Tongue (tissue), 2 donors: Measurements from ENCODE around the gene WWP2. TPM values are rescaled to one million over a fixed set of nuclear protein-coding genes. Genes with fewer than 3 reads are reported as not detected.
"Not testable (repeated sequence)": the region's sequence is repeated elsewhere in the genome, so short reads cannot be mapped to it uniquely, and the experiment has no call there.

Experiments
- DNase-seq: peaks from one replicate; pipeline ENCODE4 v3.0.0-alpha.2; 2015
- total RNA-seq: library from RNA; depleted of rRNA; stranded (reverse); fragments of >200 nt; gene quantifications from one replicate; pipeline ENCODE4 v1.2.3, GENCODE V29; 2014

WWP2 gene
- total RNA-seq, 1 donor from 2014 or later: 32.1 TPM

DNA sequence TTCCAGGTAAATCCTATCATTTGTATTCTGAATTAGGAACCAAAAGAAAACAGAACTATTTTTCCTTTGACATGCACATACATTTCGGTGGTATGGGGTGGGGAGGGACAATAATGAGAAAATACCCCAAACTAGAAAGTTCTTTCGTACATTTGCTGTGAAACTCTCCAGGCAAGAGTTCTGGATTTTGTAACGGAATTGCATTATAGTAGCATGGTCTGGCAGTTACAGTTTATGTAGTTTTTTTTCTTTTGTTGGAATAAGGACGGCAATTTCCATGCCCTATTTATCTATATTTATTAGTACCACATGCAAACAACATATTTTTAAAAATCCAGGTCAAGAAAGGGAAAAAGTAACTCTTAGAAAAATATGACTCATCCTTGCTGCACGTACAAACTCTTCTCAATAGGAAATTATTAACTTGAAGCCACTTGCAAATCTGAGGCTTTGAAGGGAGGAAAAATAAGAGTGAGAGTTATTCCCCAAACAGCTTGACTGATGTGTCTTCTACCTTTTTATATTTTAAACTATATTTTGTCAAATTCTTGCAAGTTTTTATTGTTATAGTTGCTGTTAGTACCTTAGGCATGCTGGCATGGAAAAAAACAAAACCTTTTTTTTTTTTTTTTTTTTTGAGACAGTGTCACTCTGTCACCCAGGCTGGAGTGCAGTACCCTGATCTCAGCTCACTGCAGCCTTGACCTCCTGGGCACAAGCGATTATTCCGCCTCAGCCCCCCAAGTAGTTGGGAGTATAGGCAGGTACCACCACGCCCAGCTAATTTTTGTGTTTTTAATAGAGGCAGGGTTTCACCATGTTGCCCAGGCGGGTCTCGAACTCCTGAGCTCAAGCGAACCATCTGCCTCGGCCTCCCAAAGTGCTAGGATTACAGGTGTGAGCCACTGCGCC is 69.3 kb downstream of the WWP2 start:
- no peak for DNase-seq

DNA sequence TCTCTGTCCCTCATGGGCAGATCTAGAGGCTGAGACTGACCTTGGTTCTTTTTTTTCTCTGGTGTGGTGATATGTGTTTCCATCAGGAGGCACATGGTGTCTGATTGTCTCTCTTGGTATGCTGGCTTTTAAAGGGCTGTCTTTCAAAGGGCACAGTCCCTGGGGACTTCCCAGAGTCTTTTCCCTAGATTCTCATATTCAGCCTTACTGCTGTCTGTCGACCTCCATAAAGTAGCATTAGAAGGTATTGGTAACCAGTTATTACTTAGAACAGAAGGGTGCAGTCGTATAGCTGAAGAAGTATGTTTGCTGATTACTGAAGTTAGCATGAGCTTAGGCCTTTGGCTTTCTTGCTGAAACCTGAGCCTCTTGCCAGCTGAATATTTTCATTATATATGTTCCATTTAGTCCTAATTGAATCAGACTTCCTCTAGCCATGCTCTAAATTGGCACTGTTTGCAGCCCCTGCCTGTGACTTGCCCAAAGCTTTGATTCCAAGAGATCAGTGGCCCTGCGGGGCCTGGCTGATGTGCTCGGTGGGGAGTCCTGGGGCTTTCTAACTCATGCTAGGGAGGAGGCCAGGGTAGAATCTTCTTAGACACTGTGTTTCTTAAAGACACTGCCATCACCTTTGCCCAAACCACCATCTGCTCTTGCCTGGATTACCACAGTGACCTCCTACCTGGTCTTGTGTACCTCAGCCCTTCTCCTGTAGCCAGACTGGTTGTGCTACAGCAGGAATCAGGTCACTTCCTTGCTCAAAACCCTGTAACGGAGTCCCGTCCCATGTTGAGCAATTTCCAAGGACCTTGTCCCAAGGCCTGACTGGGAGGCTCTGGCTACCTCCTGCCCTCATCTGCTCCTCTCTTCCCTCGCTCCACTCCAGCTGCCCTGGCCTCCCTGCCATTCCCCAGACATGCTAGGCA is 71.5 kb downstream of the WWP2 start:
- DNase-seq: peak; percentile 73

DNA sequence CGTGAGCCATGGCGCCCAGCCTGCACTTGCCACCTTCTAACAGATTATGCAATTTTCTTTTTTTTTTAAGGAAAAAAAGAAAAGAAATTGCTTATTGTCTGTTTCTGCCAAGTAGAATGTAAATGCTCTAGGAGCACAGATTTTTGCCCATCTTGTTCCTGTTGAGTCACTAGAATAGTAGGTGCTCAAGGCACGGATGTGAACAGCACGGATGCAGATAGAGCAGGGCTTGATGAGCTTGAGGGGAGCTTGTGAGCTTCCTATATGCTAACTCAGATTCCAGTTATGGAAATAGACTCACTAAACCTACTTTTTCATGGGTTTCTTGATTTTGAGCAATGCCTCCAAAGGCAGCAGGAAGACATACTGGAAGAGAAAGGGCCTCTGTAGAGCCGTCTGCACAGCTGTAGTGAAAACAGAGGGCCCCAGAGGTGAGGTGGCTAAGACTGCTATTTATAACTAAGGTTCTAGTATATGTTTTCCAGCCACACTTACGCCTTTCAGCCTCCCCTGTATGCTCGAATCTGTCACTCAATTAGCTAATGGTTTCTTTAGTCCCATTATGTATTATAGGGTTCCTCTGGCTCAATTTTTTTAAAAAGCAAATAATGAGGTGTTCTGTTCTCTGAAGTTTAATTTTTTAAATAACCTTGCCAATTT is 72.8 kb downstream of the WWP2 start:
- DNase-seq: peak; percentile 68

DNA sequence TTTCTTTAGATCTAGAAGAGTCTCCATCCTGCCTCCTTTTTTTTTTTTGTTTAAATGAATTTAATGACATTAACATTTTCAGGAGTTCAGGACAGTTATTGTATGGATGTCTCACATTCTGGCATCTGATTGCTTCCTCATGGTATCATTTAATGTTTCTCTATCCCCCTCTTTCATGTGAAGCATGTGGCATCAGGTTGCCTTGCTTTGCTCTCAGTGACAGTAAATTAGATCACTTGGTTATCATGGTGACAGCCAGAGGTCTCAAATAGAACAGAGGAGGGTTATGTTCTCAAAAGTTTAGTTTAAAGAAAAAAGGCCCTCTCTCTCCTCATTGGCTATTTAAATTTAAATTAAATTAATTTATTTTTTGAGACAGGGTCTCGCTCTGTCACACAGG is 74.1 kb downstream of the WWP2 start:
- no peak for DNase-seq

DNA sequence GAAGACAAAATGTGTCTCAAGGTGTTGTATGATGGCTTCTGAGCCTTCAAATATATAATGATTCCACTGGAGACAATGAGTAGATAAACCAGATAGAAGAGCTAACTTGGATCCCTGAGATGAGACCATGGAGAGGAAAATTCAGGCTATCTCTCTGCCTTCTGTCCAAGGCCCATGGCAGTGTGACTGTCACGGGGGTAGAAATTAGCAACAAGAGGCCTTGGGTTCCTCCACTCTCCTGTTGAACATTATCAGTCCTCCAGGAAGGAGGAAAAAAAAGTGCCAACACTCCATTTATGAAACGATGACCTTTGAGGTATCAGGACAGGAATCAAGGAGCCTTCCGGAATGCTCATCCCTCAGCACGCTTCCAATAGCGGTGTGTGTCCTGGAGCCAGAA is 75.2 kb downstream of the WWP2 start:
- DNase-seq: no peak

DNA sequence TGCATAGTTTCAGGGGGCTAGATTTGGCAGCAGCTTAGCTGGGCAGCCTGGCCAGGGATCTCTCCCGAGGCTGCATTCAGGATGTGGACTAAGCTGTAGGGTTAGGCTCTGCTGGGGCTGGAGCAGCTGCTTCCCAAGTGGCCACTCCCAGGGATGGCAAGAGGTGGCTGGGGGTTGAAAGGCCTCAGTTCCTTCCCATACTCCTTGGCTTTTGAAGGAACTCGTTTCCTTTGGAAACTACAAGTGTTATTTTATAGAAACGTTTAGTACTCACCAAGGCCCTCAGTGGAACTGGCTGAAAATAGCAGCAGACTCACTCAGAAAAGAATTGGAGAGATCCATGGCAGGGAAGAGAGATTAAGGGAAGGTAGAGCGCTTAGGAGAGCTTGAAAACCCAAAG is 76.4 kb downstream of the WWP2 start:
- peak; percentile 68 for DNase-seq

DNA sequence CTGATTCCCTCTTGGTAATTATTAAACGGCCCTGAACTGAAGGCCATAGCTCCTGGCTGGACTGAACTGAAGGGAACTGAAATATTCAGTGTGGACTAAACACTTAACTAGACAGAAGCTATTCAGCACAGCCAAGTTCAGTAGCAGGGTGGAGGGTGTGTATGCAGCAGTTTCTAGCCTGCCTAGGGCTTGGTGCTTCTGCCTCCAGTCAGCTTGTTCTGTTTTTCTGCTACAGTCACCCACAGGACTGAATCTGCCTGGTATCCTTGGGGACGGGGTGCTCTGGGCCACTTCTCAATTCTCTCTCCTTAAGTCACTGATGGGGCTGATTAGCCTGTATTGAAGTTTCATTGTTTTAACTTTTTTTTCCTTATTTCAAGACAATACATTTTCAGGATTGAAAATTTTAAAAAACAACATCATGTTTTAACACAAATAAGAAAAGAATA is 77.1 kb downstream of the WWP2 start:
- peak; percentile 61 for DNase-seq

DNA sequence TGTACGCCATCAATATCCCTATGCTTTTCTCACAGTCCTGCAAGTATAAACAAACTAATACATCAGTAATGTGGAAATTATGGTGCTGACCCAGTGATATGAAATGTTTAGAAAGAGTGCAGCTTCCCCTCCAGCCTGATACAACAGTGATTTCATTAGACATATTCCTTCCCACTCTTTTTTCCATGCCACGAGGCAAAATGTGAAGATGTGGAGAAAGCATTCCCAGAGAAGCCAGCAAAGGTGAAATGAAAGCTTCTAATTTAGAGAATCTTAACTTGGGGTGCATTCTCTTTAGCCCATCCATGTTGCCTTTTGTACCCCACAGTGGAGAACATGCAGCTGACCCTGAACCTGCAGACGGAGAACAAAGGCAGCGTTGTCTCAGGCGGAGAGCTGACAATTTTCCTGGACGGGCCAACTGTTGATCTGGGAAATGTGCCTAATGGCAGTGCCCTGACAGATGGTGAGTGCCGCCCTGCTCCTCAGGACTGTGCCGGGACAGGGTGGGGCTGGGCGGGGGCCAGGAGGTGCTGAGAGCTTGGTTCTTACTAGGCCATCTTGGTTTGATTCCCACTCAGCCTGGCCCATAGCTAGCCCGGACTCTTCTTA is 77.8 kb downstream of the WWP2 start:
- peak; percentile 86 for DNase-seq

DNA sequence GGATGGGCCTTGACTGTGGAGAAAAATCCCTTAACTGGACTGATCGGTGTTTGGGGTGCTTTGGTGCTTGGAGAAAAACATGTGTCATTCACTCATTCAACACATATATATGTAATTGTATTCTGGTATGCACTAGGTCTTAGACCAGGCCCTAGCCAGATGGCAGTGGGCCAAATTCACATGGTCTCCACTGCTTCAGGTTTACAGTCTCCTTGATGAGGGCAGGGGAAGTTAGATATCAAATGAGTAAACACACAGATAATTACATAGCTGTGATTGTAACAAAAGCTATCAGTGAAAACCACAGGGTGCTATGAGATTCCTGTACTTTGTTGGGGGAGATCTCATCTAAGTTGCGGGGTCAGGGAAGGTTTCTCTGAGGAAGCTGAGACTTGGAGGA is 78.8 kb downstream of the WWP2 start:
- DNase-seq: no peak

DNA sequence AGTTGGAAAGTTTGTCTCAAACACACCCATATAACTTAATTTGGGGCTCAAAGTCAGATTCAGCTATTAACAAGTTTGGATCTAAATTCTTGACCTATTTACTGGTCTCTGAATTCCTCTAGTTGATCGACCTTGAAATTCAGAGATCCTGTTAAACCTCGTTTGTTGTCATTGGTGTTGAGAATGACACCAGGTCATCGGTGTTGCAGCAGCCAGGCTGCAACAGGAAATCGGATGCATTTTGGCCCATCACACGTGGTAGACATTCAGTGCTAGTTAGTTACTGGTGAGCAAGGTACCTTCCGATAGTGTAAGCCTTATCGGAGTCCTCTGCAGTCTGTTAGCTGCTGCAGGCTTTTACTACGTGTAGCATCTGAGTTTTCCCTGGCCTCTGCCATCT is 82.3 kb downstream of the WWP2 start:
- DNase-seq: no peak

DNA sequence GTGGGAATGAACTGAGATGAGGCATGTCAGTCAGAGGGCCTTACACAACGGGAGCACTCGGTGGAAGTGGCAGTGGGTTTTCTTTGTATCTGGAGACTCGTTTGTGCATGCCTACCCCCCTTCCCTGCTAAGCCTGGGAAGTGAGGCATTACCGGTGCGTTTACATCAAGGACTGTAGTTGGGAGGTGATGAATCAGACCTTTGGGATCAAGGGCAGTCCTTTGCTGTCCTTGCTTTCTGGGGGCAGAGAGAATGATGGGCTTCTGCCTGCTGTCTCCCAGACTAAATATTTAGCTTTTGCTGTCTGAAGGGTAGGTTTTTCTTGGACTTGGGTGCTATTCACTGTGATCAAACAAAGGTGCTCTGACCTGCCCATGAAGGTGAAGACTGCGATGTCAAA is 83.0 kb downstream of the WWP2 start:
- no peak for DNase-seq

DNA sequence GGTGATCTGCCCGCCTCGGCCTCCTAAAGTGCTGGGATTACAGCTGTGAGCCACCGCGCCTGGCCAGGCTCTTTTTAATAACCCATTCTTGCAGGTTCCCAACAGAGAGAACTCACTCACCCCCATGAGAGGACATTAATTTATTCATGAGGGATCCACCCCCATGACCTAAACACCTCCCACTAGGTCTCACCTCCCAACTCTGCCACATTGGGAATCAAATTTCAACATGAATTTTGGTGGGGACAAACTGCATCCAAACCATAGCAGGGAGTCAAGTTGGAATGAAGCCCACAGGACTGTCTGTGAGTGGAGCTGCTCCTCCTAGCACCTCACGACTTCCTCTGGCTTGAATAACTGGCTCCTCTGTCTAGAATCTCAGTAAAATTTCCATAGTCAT is 85.5 kb downstream of the WWP2 start:
- DNase-seq: no peak

DNA sequence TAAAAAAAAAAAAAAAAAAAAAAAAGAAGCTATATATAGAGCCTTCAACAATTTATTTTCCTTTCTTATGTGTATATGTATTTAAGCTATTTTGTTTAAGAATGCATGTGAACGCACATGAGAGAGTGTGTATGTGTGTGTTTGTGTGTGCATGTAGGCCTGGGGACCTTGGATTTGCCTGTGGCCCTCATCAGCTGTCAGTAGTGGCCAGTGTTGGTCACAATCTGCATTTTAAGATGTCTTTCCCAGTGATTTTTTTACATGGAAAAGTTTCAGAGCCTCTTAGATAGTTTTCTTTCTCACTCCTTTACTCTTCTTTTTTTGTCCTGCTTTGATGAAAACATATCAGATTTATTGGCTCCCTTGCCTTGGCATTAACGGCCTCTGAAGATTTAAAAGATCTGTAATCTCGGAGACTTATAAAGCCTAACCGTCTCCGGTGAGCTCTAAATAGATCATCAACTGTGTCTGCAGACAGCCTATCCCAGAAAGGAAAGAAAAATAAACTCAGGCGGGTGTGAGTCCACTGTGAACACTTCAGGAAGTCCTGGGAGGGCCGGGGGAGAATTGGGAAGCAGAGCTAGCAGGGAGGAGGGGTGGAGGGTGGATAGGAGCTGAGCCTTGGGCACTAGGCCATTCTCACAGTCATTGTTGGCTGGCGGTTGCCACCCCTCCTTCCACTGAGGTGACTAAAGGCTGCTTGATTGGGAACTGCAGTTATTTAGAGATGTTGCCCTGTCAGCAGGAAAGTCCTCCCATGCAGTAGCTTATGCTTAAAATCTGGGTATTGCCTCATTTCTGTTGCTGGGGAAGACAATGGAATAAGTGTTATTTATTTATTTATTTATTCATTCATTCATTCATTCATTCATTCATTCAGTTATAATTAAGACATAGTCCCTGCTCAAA is 86.8 kb downstream of the WWP2 start:
- peak; percentile 76 for DNase-seq

DNA sequence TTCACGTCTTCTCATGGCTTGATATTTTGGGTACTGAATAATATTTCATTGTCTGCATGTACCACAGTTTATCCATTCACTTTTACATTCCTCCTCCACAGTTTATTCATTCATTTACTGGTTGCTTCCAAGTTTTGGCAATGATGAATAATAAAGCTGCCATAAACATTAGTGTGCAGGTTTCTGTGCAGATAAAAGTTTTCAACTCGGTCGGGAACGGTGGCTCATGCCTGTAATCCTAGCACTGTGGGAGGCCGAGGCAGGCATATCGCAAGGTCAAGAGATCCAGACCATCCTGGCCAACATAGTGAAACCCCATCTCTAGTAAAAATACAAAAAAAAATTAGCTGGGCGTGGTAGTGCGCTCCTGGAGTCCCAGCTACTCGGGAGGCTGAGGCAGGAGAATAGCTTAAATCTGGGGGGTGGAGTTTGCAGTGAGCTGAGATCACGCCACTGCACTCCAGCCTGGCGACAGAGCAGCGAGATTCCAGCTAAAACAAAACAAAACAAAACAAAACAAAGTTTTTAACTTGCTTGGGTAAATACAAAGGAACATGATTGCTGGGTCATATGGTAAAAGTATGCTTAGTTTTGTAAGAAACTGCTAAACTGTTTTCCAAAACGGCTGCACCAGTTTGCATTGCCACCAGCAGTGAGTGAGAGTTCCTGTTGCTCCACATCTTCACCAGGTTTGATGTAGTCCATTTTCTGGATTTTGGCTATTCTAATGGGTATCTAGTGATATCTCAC is 89.5 kb downstream of the WWP2 start:
- no peak for DNase-seq

DNA sequence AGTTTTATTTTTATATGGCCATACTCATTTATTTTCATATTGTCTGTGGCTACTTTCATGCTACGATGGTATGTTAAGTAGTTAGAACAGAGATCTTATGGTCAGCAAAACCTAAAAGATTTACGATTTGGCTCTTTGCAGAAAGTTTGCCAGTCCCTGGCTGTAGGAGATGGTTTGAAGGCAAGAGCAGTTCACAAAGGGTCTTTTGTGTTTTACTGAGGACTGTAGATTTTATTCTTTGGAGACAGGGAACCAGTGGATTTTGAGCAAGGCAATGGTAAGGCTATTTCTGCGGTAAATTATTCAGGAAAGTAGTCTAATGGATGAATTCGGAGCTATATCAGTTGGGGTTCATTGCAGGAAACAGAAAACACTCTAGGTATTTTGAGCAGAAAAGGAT is 90.7 kb downstream of the WWP2 start:
- DNase-seq: no peak

DNA sequence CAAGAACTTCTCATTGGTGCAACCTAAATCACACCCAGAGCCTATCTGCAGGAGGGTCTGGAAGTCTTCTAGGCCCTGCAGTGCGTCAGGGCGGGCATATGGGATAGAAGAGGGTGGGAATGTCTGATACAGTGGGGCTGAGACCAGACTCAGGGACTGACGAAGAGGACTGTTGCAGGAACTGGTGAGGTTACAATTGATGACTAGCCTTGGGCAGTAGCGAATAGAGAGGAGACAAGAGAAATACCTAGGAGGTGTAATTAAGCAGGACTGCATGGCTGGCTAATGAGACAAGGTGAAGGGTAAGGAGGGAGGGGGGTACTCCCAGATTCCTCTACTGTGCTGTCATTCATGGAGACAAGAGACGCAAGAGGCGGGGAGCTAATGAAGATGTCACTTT is 91.3 kb downstream of the WWP2 start:
- no peak for DNase-seq

DNA sequence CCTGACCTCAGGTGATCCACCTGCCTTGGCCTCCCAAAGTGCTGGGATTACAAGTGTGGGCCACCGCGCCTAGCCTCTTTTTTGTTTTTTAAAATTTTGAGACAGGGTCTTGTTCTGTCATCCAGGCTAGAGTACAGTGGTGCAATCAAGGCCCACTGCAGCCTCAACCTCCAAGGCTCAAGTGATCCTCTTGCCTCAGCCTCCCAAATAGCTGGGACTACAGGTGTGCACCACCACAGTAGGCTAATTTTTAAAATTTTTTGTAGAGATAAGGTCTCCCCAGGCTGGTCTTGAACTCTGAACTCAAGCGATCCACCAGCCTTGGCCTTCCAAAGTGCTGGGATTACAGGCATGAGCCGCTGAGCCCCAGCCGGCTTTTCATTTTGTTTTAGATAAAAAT is 92.6 kb downstream of the WWP2 start:
- not testable (repeated sequence) for DNase-seq

DNA sequence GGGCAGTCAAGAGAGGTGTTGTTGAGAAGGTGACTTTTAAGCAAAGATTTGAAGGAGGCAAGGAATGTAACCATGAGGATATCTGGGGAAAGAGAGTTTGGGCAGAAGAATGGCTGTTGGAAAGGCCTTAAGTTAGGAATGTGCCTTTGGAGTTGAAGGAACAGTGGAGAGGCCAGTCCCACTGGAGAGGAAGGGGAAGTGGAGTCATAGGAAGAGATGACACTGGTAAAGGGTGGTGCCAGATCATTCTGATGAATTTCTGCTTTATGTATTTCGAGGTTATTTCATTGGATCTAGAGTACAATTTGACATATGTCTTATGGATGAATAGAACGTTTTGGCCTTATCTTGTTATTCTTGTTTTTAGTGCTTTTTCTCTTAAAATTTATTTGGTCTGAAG is 93.5 kb downstream of the WWP2 start:
- DNase-seq: no peak

DNA sequence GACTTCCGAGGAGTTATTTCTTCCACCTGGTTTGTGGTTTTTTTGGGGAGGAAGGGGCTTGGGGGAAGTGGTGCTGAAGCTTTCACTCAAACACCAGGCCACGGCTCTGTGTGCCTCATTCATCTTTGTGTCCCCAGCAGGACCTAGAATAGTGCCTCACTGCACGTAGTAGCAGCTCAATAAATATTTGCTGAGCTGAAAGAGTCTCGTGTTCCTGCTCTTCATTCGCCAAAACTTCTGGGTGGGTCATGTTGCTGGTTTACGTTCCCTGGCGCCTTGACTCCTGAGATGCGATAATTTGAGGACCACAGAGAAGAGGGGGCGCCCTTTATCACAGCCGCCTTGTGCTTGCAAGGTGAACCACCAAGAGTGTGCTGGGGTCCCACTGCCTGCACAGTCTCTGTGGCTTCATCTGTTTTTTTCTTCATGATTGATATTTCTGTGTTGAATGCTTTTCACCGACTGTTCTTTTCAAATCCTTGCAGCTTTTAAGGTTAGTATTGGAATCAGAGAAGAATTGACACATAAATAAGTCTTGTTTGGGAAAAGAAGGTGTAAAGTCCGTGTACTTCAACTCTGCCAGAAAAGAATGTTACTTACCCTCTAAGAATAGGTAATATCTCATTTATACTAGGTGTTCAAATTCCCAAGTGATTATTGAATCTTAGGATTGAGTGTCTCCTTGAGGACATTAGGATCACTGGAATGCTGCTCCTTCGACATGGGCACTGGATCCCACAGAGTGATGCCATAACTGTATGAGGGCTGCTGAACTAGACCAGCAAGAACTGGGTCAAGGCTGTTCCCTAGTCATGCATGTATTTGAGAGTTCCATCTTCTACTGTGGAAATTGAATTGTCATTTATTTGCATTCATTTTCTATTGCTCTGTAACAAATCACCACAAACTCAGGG is 96.3 kb downstream of the WWP2 start:
- DNase-seq: peak; percentile 30
